GM20000 (cell line): ENCODE results near the gene RNPS1.
A peak's percentile ranks its signal among the peaks of the same experiment; 100 is the strongest.

Source experiments
- DNase-seq: peaks from one replicate; pipeline ENCODE4 v3.0.0; 2012; ENCODE audit warnings: low spot score
- TF ChIP-seq, protein P1 (sequence below): IDR thresholded peaks from 2 replicates; pipeline ENCODE4 v1.5.1; 2012; ENCODE audit warnings: mild to moderate bottlenecking, control low read depth; ENCODE audit errors: extremely low read depth, missing control alignments

Gene RNPS1

DNA sequence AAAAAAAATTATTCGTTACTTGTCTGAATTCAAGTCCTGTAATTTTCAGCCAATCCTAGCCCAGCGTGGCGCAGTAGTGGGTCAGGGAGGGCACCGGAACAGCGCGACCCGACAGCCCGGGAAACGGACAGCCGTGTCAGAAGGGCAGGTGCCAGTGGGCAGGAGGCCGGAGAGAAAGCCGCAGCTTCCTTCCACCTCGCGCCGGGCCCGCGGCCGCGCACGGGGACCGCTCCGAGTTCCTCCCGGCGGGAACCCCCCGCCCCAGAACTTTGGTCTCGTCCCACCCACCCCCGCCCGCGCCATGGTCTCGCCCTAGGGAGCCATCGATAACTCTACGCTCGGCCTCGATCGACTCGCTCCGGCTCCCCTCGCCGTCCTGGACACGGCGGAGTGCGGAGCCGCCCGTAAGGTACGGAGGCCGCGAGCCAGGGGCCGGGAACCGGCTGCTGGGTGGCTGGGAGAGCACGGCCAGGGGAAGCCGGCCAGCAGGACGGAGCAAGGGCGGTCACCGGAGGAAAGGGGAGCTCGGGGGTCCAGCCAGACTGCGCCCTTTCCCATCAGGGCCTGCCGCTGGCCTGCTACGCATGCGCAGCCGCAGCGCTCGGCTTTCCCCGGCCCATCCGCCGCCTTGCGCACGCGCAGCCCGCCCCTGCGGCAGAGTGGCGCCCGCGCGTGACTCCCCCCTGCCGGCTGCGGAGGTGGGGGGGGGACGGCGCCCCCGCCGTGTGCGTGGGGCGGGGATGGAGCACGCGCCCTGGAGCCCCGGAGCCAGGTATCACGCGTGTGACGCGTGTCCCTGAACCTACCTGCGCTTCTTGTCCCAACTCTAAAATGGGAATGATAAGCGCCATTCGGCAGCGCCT lies 62.6 kb downstream of the RNPS1 start, which contains the start of gene MLST8:
TSS of gene MLST8 (plus strand) at position 351 of the 863 bp plus-strand sequence. CDS start 632 bp downstream, outside the sequence.
- TF ChIP-seq, protein P1, sequence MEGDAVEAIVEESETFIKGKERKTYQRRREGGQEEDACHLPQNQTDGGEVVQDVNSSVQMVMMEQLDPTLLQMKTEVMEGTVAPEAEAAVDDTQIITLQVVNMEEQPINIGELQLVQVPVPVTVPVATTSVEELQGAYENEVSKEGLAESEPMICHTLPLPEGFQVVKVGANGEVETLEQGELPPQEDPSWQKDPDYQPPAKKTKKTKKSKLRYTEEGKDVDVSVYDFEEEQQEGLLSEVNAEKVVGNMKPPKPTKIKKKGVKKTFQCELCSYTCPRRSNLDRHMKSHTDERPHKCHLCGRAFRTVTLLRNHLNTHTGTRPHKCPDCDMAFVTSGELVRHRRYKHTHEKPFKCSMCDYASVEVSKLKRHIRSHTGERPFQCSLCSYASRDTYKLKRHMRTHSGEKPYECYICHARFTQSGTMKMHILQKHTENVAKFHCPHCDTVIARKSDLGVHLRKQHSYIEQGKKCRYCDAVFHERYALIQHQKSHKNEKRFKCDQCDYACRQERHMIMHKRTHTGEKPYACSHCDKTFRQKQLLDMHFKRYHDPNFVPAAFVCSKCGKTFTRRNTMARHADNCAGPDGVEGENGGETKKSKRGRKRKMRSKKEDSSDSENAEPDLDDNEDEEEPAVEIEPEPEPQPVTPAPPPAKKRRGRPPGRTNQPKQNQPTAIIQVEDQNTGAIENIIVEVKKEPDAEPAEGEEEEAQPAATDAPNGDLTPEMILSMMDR = no peak
- peak; percentile 99 for DNase-seq

DNA sequence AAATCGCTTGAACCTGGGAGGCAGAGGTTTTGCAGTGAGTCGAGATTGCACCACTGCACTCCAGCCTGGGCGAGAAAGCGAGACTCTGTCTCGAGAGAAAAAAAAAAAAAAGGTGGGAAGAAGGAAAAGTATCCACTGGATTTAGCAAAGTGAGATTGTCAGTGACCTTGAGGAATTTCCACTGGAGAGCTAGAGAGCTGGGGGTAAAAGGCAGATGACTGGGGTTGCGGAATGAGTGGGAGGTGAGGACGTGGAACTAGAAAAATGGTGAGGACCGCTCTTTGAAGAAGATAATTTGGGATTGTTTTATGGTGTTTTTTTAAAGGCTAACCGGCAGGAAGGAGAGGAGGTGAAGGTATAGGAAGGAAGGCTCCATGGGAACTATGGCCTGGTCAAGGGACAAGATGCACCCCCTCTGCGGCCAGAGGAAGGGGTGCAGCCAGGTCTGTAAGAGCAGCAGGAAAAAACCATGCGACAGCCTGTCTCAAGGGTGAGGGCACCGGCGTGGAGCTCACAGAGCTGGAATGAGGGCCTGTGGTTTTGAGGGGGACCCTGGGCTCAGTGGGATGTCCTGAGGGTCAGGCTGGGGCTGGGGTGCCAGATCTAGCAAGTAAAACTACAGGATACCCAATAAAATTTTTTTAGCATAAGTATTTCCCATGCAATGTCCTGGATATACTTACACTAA lies 63.4 kb downstream of the RNPS1 start:
- DNase-seq = no peak
- TF ChIP-seq, protein P1 = no peak
